Measurements from ENCODE around the gene LMF1. TPM values are rescaled to one million over a fixed set of nuclear protein-coding genes. Genes with fewer than 3 reads are reported as not detected.

Gene LMF1
- total RNA-seq, 6 experiments from 2014 or later: 10.9 to 20.0 (median 13.8) TPM

GRCh38 chr16:1009358-1010150 lies 38.8 kb upstream of the LMF1 start:
- intact Hi-C loops (cut with DNase I): no loop called here
- DNase-seq (no peak), ATAC-seq (no peak)
- Histone ChIP-seq H3K4me3 (no peak overlapping the region), H3K9me3 (no peaks in the 10 kb centered on the region), H3K4me1 (no peaks in the 10 kb centered on the region), H3K36me3 (no peaks in the 10 kb centered on the region), H3K27ac (no peak overlapping the region), H3K27me3 (no peaks in the 10 kb centered on the region)
- TF ChIP-seq, protein P1, sequence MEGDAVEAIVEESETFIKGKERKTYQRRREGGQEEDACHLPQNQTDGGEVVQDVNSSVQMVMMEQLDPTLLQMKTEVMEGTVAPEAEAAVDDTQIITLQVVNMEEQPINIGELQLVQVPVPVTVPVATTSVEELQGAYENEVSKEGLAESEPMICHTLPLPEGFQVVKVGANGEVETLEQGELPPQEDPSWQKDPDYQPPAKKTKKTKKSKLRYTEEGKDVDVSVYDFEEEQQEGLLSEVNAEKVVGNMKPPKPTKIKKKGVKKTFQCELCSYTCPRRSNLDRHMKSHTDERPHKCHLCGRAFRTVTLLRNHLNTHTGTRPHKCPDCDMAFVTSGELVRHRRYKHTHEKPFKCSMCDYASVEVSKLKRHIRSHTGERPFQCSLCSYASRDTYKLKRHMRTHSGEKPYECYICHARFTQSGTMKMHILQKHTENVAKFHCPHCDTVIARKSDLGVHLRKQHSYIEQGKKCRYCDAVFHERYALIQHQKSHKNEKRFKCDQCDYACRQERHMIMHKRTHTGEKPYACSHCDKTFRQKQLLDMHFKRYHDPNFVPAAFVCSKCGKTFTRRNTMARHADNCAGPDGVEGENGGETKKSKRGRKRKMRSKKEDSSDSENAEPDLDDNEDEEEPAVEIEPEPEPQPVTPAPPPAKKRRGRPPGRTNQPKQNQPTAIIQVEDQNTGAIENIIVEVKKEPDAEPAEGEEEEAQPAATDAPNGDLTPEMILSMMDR (IDR thresholded peaks at IDR 0.05): no peak
- no peak for TF ChIP-seq POLR2A (IDR thresholded peaks at IDR 0.05)
- 48% methylated on average over 3 of the region's 30 CpGs for WGBS (ENCODE audit: insufficient coverage, low coverage, low lambda C conversion rate, missing lambda C conversion rate)

GRCh38 chr16:1008085-1008484 lies 37.3 kb upstream of the LMF1 start:
- intact Hi-C loops (cut with DNase I): no loop called here
- no peak for DNase-seq
- no peak overlapping the region for H3K27ac ChIP-seq
- H3K9me3 ChIP-seq: no peaks in the 10 kb centered on the region
- TF ChIP-seq POLR2A (IDR thresholded peaks at IDR 0.05): no peak
- H3K27me3 ChIP-seq: no peaks in the 10 kb centered on the region
- no peak for ATAC-seq
- no peaks in the 10 kb centered on the region for H3K36me3 ChIP-seq
- H3K4me3 ChIP-seq: no peak overlapping the region
- WGBS (ENCODE audit: insufficient coverage, low coverage, low lambda C conversion rate, missing lambda C conversion rate): 90% methylated on average over 2 of the region's 14 CpGs
- no peaks in the 10 kb centered on the region for H3K4me1 ChIP-seq

DNA sequence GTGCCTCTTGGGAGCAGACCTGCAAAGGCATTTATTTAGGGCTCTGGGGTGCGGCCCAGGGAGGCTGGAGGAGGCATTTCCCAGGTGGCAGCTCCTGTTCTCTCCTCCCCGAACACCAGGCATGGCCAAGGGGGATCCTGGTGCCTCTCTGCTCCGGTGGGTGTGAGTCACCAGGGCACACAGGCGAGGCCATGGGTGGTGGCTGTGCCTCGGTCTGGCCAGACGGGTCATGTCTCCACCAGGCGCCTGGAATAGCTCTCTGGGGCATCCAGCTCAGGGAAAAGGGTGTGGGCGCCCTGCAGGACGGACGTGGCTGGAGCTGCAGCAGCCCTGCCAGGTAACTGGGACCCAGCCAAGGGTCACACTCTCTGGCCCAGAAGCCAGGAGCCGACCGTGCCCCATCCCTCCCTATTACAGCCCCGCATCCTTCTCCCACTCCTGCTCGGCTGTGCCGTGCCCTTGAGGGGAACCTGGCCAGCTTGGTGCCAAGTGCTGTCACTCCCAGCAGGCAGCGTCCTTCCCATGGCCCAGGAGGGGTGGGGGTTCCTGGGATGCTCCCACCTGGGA lies 36.6 kb upstream of the LMF1 start:
- Histone ChIP-seq H3K36me3 (no peaks in the 10 kb centered on the region), H3K27me3 (no peaks in the 10 kb centered on the region), H3K4me1 (no peaks in the 10 kb centered on the region), H3K4me3 (no peak overlapping the region), H3K27ac (no peak overlapping the region), H3K9me3 (no peaks in the 10 kb centered on the region)
- TF ChIP-seq POLR2A (IDR thresholded peaks at IDR 0.05): no peak
- TF ChIP-seq, protein P1 (IDR thresholded peaks at IDR 0.05): no peak
- ATAC-seq: no peak
- WGBS (ENCODE audit: insufficient coverage, low coverage, low lambda C conversion rate, missing lambda C conversion rate): 0% methylated on average over 1 of the region's 16 CpGs
- intact Hi-C loops (cut with DNase I): no loop called here
- no peak for DNase-seq

- Histone ChIP-seq H3K27ac (no peak overlapping the region), H3K27me3 (no peaks in the 10 kb centered on the region), H3K4me1 (no peaks in the 10 kb centered on the region), H3K36me3 (no peaks in the 10 kb centered on the region), H3K9me3 (no peaks in the 10 kb centered on the region), H3K4me3 (no peak overlapping the region)
- DNase-seq (no peak), ATAC-seq (no peak)
- intact Hi-C loops (cut with DNase I): no loop called here
- TF ChIP-seq POLR2A (IDR thresholded peaks at IDR 0.05): no peak
- TF ChIP-seq, protein P1 (IDR thresholded peaks at IDR 0.05): no peak
- WGBS (ENCODE audit: insufficient coverage, low coverage, low lambda C conversion rate, missing lambda C conversion rate): 74% methylated on average over 3 of the region's 25 CpGs
Measured at GRCh38 chr16:1006781-1007180, 36.0 kb upstream of the LMF1 start.

- TF ChIP-seq POLR2A (IDR thresholded peaks at IDR 0.05): no peak
- TF ChIP-seq, protein P1 (IDR thresholded peaks at IDR 0.05): no peak
- H3K27ac ChIP-seq: no peak overlapping the region
- 52% methylated on average over 3 of the region's 11 CpGs for WGBS (ENCODE audit: insufficient coverage, low coverage, low lambda C conversion rate, missing lambda C conversion rate)
- intact Hi-C loops (cut with DNase I): no loop called here
- no peak for ATAC-seq
- H3K4me1 ChIP-seq: no peaks in the 10 kb centered on the region
- H3K9me3 ChIP-seq: no peaks in the 10 kb centered on the region
- no peaks in the 10 kb centered on the region for H3K27me3 ChIP-seq
- no peak for DNase-seq
- H3K4me3 ChIP-seq: no peak overlapping the region
- H3K36me3 ChIP-seq: no peaks in the 10 kb centered on the region
Measured at GRCh38 chr16:1005286-1005685, 34.5 kb upstream of the LMF1 start.
